ENCODE measurements around the gene HLA-F.

HLA-F gene

DNA sequence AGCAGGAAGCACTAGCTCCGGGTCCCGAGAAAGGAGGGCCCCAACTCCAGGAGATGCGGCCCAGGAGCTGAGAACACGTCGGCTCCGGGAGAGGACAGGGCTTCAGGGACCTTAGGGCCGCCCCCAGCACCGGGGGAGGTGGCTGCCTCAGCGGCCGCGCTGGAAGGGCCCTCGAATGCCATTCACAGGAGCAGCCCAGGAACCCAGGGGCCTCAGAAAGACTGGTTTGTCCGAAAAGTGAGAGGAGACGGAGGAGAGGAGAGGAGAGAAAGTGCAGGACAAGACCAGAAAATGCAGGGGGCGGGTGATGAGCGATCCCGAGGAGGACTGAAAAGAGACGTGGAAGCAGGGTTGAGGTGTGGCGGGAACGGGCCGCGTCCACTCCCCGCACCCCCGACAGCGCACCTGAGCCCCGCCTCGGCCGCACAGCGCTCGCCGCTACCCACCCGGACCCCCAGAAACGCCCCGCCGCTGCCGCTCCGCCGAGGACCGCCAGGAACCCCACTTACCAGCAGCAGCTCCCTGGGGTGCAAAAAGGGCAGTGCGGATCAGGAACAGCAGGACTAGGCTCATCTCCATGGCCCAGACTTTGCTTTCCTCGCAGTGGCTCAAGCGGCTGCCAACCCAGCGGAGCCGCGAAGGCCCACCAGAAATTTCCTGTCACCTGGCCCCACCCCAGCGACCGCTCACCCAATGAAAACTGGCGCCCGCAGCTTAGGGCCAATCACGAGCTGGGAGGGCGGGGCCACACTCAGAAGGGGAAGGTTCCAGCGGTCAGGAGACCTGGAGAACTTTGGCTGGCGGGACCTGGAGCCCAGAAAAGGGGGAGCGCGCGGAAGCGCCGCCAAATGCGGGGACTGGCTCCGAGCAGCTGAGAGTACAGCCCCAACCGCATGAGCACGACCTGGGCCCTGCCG is 25.4 kb downstream of the HLA-F start:
- Histone ChIP-seq H4K8ac (ENCODE audit: low read depth, low read length) (peak overlapping the region; percentile 3), H2BK120ac (ENCODE audit: insufficient read depth, low read length, poor library complexity) (no peak overlapping the region)
- WGBS (ENCODE audit: extremely low coverage, insufficient coverage, insufficient read length) = no CpG with 5 or more reads among the region's 63 CpGs

GRCh38 chr6:29749308-29749662 is 26.1 kb downstream of the HLA-F start:
- no peak overlapping the region for H3K4ac ChIP-seq (ENCODE audit: low read depth, low read length)
- H3K27ac ChIP-seq (ENCODE audit: low read depth, low read length) = no peak overlapping the region
- H3K79me1 ChIP-seq (ENCODE audit: low read length) = peaks cover 2% of the 10 kb centered on the region
- H2AFZ ChIP-seq (ENCODE audit: insufficient read depth, low read length, poor library complexity) = peak overlapping the region; percentile 45
- no peak overlapping the region for H2BK120ac ChIP-seq (ENCODE audit: insufficient read depth, low read length, poor library complexity)
- no peak overlapping the region for H4K91ac ChIP-seq (ENCODE audit: low read depth, low read length)
- peak overlapping the region; percentile 34 for H3K4me3 ChIP-seq (ENCODE audit: low read depth, low read length)
- H2BK12ac ChIP-seq (ENCODE audit: low read length) = no peak overlapping the region
- peaks cover 16% of the 10 kb centered on the region for H3K27me3 ChIP-seq (ENCODE audit: insufficient read depth, low read length)
- no peak overlapping the region for H3K14ac ChIP-seq (ENCODE audit: low read length)
- H4K12ac ChIP-seq (ENCODE audit: low read depth, low read length) = no peak overlapping the region
- no CpG with 5 or more reads among the region's 13 CpGs for WGBS (ENCODE audit: extremely low coverage, insufficient coverage, insufficient read length)
- no peak overlapping the region for H2BK5ac ChIP-seq (ENCODE audit: low read depth, low read length, poor library complexity)
- H3K23ac ChIP-seq (ENCODE audit: low read length) = no peak overlapping the region
- H3K4me2 ChIP-seq (ENCODE audit: low read length) = peak overlapping the region; percentile 68
- peaks cover 12 to 14% of the 10 kb centered on the region in 2 experiments for H3K4me1 ChIP-seq (ENCODE audit: control insufficient read depth in 1 of 2, insufficient read depth in 2 of 2, low read length in 2 of 2)
- no peak overlapping the region for H2AK5ac ChIP-seq (ENCODE audit: low read length)
- peaks cover 6% of the 10 kb centered on the region for H3K9me3 ChIP-seq (ENCODE audit: insufficient read depth, low read depth, low read length)
- H3K79me2 ChIP-seq (ENCODE audit: control insufficient read depth, insufficient read depth, low read length, poor library complexity) = no peaks in the 10 kb centered on the region
- no peak overlapping the region for H3K9ac ChIP-seq (ENCODE audit: low read length)
- peak in 1 of 2 donors; percentile 31 for DNase-seq
- no peak overlapping the region for H4K8ac ChIP-seq (ENCODE audit: low read depth, low read length)
- no peaks in the 10 kb centered on the region for H3K36me3 ChIP-seq (ENCODE audit: control insufficient read depth in 1 of 2, insufficient read depth in 2 of 2, low read length in 2 of 2)
- no peak overlapping the region for H3K18ac ChIP-seq (ENCODE audit: low read length)

More for the DNA sequence above, 25.4 kb downstream of the HLA-F start:
- Histone ChIP-seq H3K23ac (ENCODE audit: low read length) (no peak overlapping the region), H3K18ac (ENCODE audit: low read length) (no peak overlapping the region), H3K36me3 (ENCODE audit: control insufficient read depth in 1 of 2, insufficient read depth in 2 of 2, low read length in 2 of 2) (no peaks in the 10 kb centered on the region), H3K27ac (ENCODE audit: low read depth, low read length) (no peak overlapping the region), H3K4ac (ENCODE audit: low read depth, low read length) (no peak overlapping the region), H3K27me3 (ENCODE audit: insufficient read depth, low read length) (peaks cover 16% of the 10 kb centered on the region), H4K12ac (ENCODE audit: low read depth, low read length) (no peak overlapping the region), H3K4me3 (ENCODE audit: low read depth, low read length) (peak overlapping the region; percentile 64), H3K79me2 (ENCODE audit: control insufficient read depth, insufficient read depth, low read length, poor library complexity) (no peaks in the 10 kb centered on the region), H2AFZ (ENCODE audit: insufficient read depth, low read length, poor library complexity) (peak overlapping the region; percentile 50), H3K9me3 (ENCODE audit: insufficient read depth, low read depth, low read length) (peaks cover 6% of the 10 kb centered on the region), H2BK5ac (ENCODE audit: low read depth, low read length, poor library complexity) (no peak overlapping the region), H4K91ac (ENCODE audit: low read depth, low read length) (no peak overlapping the region), H3K9ac (ENCODE audit: low read length) (no peak overlapping the region), H3K4me2 (ENCODE audit: low read length) (peak overlapping the region; percentile 68), H2BK12ac (ENCODE audit: low read length) (no peak overlapping the region), H3K14ac (ENCODE audit: low read length) (no peak overlapping the region), H3K4me1 (ENCODE audit: control insufficient read depth in 1 of 2, insufficient read depth in 2 of 2, low read length in 2 of 2) (peaks cover 12 to 14% of the 10 kb centered on the region in 2 experiments), H3K79me1 (ENCODE audit: low read length) (peaks cover 2% of the 10 kb centered on the region), H2AK5ac (ENCODE audit: low read length) (no peak overlapping the region)
- DNase-seq = peak; percentile 78 to 93

- Histone ChIP-seq H2AFZ (ENCODE audit: insufficient read depth, low read length, poor library complexity) (no peak overlapping the region), H3K4me1 (ENCODE audit: control insufficient read depth in 1 of 2, insufficient read depth in 2 of 2, low read length in 2 of 2) (peaks cover 12 to 14% of the 10 kb centered on the region in 2 experiments), H3K9ac (ENCODE audit: low read length) (no peak overlapping the region), H2BK12ac (ENCODE audit: low read length) (no peak overlapping the region), H3K23ac (ENCODE audit: low read length) (no peak overlapping the region), H3K27ac (ENCODE audit: low read depth, low read length) (no peak overlapping the region), H3K4me2 (ENCODE audit: low read length) (no peak overlapping the region), H3K14ac (ENCODE audit: low read length) (no peak overlapping the region), H4K8ac (ENCODE audit: low read depth, low read length) (no peak overlapping the region), H3K79me2 (ENCODE audit: control insufficient read depth, insufficient read depth, low read length, poor library complexity) (no peaks in the 10 kb centered on the region), H3K36me3 (ENCODE audit: control insufficient read depth in 1 of 2, insufficient read depth in 2 of 2, low read length in 2 of 2) (no peaks in the 10 kb centered on the region), H2BK120ac (ENCODE audit: insufficient read depth, low read length, poor library complexity) (no peak overlapping the region), H4K12ac (ENCODE audit: low read depth, low read length) (no peak overlapping the region), H3K18ac (ENCODE audit: low read length) (no peak overlapping the region), H3K4me3 (ENCODE audit: low read depth, low read length) (no peak overlapping the region), H4K91ac (ENCODE audit: low read depth, low read length) (no peak overlapping the region), H3K27me3 (ENCODE audit: insufficient read depth, low read length) (peaks cover 16% of the 10 kb centered on the region), H3K79me1 (ENCODE audit: low read length) (peaks cover 2% of the 10 kb centered on the region), H3K4ac (ENCODE audit: low read depth, low read length) (no peak overlapping the region), H2AK5ac (ENCODE audit: low read length) (no peak overlapping the region), H3K9me3 (ENCODE audit: insufficient read depth, low read depth, low read length) (peaks cover 6% of the 10 kb centered on the region), H2BK5ac (ENCODE audit: low read depth, low read length, poor library complexity) (no peak overlapping the region)
- WGBS (ENCODE audit: extremely low coverage, insufficient coverage, insufficient read length) = no CpG with 5 or more reads among the region's 5 CpGs
- no peak for DNase-seq
Observed at GRCh38 chr6:29749668-29750067, 26.4 kb downstream of the HLA-F start.

DNA sequence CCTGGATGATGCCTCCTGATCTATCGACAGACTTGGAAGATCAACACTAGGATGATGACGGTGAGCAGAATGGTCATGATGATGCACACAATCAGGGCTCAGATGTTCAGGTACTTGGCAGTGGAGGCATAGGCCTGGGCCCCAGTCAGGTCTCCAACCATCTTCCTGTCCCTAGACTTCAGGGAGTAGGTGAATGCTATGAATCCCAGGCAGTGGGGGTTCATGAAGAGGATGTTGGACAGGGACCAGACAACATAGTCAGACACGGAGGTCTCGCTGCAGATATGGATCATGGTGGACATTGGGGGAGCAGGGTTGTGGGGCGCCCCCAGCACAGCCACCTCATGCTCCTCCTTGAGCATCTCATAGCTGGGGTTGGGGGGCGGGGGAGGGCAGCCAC is 27.5 kb downstream of the HLA-F start:
- Histone ChIP-seq H4K91ac (ENCODE audit: low read depth, low read length) (no peak overlapping the region), H3K4me1 (ENCODE audit: control insufficient read depth in 1 of 2, insufficient read depth in 2 of 2, low read length in 2 of 2) (peaks cover 12 to 14% of the 10 kb centered on the region in 2 experiments), H3K4me2 (ENCODE audit: low read length) (no peak overlapping the region), H3K9ac (ENCODE audit: low read length) (no peak overlapping the region), H3K4ac (ENCODE audit: low read depth, low read length) (no peak overlapping the region), H2BK5ac (ENCODE audit: low read depth, low read length, poor library complexity) (no peak overlapping the region), H3K14ac (ENCODE audit: low read length) (no peak overlapping the region), H3K18ac (ENCODE audit: low read length) (no peak overlapping the region), H3K27me3 (ENCODE audit: insufficient read depth, low read length) (peaks cover 16% of the 10 kb centered on the region), H2BK120ac (ENCODE audit: insufficient read depth, low read length, poor library complexity) (no peak overlapping the region), H2AK5ac (ENCODE audit: low read length) (no peak overlapping the region), H3K79me2 (ENCODE audit: control insufficient read depth, insufficient read depth, low read length, poor library complexity) (no peaks in the 10 kb centered on the region), H3K79me1 (ENCODE audit: low read length) (peaks cover 2% of the 10 kb centered on the region), H4K8ac (ENCODE audit: low read depth, low read length) (no peak overlapping the region), H3K23ac (ENCODE audit: low read length) (no peak overlapping the region), H2BK12ac (ENCODE audit: low read length) (no peak overlapping the region), H3K36me3 (ENCODE audit: control insufficient read depth in 1 of 2, insufficient read depth in 2 of 2, low read length in 2 of 2) (no peaks in the 10 kb centered on the region), H3K9me3 (ENCODE audit: insufficient read depth, low read depth, low read length) (peaks cover 8% of the 10 kb centered on the region), H3K4me3 (ENCODE audit: low read depth, low read length) (no peak overlapping the region), H3K27ac (ENCODE audit: low read depth, low read length) (no peak overlapping the region), H2AFZ (ENCODE audit: insufficient read depth, low read length, poor library complexity) (no peak overlapping the region), H4K12ac (ENCODE audit: low read depth, low read length) (no peak overlapping the region)
- WGBS (ENCODE audit: extremely low coverage, insufficient coverage, insufficient read length) = no CpG with 5 or more reads among the region's 6 CpGs
- DNase-seq = no peak
